ENCODE data around the gene CTIF.
"Not testable (repeated sequence)": the region's sequence is repeated elsewhere in the genome, so short reads cannot be mapped to it uniquely, and the experiment has no call there.

Gene CTIF

DNA sequence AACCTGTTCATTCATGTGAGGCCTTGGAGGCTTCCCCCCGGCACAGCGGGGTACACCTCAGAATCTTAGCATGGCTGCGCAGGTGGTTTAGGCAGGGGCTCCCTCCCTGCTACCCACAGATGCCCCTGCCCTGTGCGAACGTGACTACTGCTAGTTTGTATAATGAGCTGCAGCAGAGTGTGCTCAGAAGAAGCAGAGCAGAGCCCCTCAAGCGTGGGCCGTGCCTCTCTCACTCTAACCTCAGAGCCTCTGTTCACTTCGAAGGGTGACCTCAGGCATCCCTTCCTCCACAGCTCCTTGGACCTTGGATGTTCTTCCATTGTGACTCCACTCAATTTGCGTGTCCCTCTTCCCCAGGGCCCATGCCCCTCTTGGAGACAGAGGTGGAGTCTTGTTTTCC is 161.6 kb downstream of the CTIF start:
- Mint-ChIP-seq H3K27ac (no peak overlapping the region), H3K4me3 (no peak overlapping the region), H3K4me1 (no peaks in the 10 kb centered on the region), H3K36me3 (no peaks in the 10 kb centered on the region), H3K9me3 (no peaks in the 10 kb centered on the region), H3K27me3 (no peaks in the 10 kb centered on the region)

DNA sequence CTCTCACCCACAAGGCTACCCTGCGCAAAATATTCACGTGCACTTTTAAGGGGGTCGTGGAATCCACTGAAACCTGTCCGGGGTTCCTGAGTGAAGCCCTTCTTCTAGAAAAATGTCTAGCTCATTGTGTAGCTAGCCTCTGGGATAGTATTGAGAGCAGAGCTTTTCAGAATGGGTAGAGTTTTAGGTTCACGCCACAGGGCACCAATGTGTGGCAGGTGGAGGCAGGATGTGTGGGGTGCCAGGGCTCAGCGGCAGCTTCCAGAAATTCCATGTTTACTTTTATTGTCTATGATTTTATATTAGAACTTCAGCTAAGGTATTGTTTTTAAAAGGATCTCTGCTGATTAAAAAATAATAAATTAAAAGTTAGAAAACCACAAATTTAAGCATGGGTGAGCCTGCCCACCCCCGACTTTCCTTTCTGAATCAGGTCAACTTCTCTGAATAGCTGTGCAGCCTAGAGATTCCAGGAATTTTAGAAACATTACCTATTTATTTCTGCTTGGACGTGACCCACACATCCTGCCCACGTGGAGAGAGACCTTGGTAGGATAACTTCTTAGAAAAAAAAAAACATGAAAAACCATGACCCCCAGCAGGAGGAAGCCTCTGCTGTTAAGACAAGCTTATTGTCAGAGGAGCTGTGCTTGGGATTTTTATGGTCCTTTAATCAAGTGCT is 163.7 kb downstream of the CTIF start:
- no peaks in the 10 kb centered on the region for H3K4me1 Mint-ChIP-seq
- H3K27ac Mint-ChIP-seq = no peak overlapping the region
- H3K9me3 Mint-ChIP-seq = no peaks in the 10 kb centered on the region
- H3K27me3 Mint-ChIP-seq = no peaks in the 10 kb centered on the region
- H3K4me3 Mint-ChIP-seq = no peak overlapping the region
- no peaks in the 10 kb centered on the region for H3K36me3 Mint-ChIP-seq

DNA sequence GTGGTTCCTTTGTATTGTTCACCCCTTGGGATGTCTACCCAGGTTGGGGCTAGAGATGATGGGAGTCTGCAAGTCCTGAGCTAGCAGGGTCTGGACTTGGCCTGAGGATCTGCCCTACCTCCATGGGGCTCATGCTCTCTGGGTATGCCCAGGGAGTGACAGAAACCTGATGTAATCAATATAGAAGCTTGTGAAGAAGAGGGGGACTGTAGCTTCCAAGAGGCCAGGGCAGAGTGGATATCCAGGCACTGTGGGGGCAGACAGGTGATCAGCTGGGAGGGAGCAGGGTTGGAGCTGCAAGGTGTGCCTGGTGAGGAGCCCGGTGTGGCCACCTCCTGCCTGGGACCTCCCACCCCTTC is 164.2 kb downstream of the CTIF start:
- no peak overlapping the region for H3K4me3 Mint-ChIP-seq
- H3K27me3 Mint-ChIP-seq = no peaks in the 10 kb centered on the region
- H3K4me1 Mint-ChIP-seq = no peaks in the 10 kb centered on the region
- H3K36me3 Mint-ChIP-seq = no peaks in the 10 kb centered on the region
- H3K27ac Mint-ChIP-seq = peak overlapping the region; percentile 6
- H3K9me3 Mint-ChIP-seq = no peaks in the 10 kb centered on the region

DNA sequence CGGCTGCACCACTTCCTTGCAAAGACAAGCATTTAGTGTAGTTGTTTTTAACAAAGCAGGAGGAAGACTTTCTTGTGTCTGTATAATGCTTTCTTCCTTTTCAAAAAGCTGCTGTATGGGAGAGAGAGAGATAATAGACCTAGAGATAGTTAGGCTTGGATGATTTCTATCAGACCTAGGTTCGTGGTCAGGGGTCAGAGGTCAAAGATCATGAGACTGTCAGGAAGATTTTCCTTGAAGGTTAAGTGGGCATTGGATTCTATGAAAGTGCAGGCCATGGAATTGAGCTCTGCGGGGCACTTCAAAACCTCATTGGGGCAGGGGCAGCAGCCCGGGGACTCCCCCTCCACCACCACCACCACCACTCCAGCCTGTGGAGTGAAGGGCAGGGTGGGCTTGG is 164.6 kb downstream of the CTIF start:
- H3K4me1 Mint-ChIP-seq = no peaks in the 10 kb centered on the region
- no peaks in the 10 kb centered on the region for H3K27me3 Mint-ChIP-seq
- no peaks in the 10 kb centered on the region for H3K9me3 Mint-ChIP-seq
- no peak overlapping the region for H3K4me3 Mint-ChIP-seq
- no peaks in the 10 kb centered on the region for H3K36me3 Mint-ChIP-seq
- H3K27ac Mint-ChIP-seq = peak overlapping the region; percentile 6

DNA sequence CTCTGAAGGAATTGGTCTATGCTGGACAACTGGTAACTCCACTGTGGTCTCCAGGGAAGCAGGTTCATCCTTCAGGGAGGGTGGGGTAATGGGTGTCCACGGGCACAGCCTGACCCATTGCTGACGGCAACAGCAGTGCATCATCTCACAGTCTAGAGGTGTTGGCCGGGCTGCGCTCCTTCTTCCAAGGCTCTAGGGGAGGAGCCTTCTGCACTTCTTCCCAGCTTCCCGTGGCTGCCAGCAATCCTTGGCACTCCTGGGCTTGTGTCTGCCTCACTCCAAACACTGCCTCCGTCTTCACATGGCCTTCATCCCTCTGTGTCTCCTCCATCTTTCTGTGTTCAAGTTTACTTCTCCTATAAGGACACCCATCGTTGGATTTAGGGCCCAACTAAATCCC is 166.2 kb downstream of the CTIF start:
- Mint-ChIP-seq H3K4me3 (no peak overlapping the region), H3K36me3 (no peaks in the 10 kb centered on the region), H3K9me3 (no peaks in the 10 kb centered on the region), H3K4me1 (no peaks in the 10 kb centered on the region), H3K27ac (no peak overlapping the region), H3K27me3 (no peaks in the 10 kb centered on the region)

DNA sequence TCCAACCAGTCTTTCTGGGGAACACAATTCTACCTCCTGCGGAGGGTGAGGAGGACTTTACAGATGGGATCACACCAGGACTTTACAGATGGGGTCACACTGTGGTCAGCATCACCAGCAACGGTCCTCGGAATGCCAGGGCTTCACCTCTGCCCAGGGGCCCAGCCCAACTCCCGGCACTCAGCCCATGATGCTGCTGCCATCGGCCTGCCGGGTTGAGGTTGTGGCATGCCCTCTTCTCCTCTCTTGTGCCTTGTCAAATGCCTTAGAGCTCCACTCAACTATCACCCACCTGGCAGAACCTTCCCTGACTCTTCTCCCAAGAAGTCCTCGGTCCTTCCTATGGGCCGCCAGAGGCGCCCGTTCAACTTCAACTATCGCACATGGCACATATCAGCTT is 166.7 kb downstream of the CTIF start:
- no peaks in the 10 kb centered on the region for H3K27me3 Mint-ChIP-seq
- no peaks in the 10 kb centered on the region for H3K4me1 Mint-ChIP-seq
- H3K36me3 Mint-ChIP-seq = no peaks in the 10 kb centered on the region
- H3K4me3 Mint-ChIP-seq = no peak overlapping the region
- H3K27ac Mint-ChIP-seq = no peak overlapping the region
- H3K9me3 Mint-ChIP-seq = no peaks in the 10 kb centered on the region

DNA sequence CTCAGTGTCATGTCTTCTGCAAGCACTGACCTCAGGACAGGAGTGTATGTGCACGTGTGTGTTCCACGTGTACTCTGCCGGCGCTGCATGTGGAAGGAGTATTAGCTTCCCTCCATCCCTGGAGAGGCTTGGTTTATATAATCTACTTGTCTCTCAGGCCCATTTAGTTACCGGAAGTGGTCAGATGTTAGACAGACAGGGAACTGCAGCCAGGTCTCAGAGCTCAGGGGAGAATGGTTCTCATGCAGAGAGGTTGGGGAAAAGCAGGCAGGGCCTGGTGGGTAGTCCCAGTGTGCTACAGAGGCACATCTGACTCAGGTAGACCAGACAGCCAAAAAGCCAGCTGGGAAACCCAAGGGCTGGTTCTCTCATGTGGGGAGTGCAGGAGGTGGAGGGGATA is 167.9 kb downstream of the CTIF start:
- H3K27me3 Mint-ChIP-seq = no peaks in the 10 kb centered on the region
- no peaks in the 10 kb centered on the region for H3K9me3 Mint-ChIP-seq
- no peaks in the 10 kb centered on the region for H3K4me1 Mint-ChIP-seq
- H3K27ac Mint-ChIP-seq = no peak overlapping the region
- no peaks in the 10 kb centered on the region for H3K36me3 Mint-ChIP-seq
- H3K4me3 Mint-ChIP-seq = no peak overlapping the region

DNA sequence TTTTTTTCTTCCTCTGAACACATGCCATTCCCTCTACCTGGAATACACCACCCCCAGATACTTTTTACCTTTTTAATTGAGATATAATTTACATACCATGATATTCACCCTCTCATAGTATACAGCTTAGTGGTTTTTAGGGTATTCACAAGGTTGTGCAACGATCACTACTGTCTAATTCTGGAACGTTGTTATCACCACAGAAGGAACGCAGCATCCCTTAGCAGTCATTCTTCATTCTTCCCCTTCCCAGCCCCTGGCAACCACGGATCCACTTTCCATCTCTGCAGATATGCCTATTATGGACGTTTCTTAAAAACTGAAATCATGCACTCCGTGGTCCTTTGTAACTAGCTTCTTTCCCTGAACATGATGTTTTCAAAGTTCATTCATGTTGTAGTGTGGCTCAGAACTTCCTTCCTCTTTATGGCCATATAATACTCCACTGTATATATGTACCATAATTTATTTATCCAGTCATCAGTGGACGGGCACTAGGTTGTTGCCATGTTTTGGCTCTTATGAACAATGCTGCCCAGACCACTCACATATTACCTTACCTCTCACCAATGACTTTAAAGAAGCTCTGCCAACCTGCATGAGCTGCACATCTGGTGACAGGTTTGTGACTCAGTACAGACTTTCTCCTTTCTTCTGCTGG is 168.9 kb downstream of the CTIF start:
- H3K36me3 Mint-ChIP-seq = no peaks in the 10 kb centered on the region
- H3K4me1 Mint-ChIP-seq = no peaks in the 10 kb centered on the region
- H3K4me3 Mint-ChIP-seq = no peak overlapping the region
- H3K27ac Mint-ChIP-seq = no peak overlapping the region
- no peaks in the 10 kb centered on the region for H3K9me3 Mint-ChIP-seq
- no peaks in the 10 kb centered on the region for H3K27me3 Mint-ChIP-seq

DNA sequence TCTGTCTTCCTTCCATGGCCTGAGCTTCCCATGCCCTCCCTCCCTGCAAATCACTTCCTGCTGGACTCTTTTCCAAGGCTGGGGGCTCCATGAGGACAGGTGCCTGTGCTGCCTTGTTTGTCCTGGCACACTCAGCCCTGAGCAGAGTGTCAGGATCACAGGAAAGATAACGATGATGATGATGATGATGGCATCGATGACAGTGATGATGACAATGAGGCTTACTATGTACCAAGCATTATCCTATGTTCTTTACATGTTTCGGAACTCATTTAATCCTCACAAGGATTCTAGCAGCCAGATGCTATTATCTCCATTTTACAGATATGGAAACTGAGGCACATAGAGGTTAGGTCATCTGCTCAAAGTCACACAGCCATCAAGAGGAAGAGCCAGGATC is 170.0 kb downstream of the CTIF start:
- H3K4me1 Mint-ChIP-seq = no peaks in the 10 kb centered on the region
- H3K27me3 Mint-ChIP-seq = no peaks in the 10 kb centered on the region
- no peaks in the 10 kb centered on the region for H3K9me3 Mint-ChIP-seq
- no peak overlapping the region for H3K27ac Mint-ChIP-seq
- no peaks in the 10 kb centered on the region for H3K36me3 Mint-ChIP-seq
- H3K4me3 Mint-ChIP-seq = no peak overlapping the region

DNA sequence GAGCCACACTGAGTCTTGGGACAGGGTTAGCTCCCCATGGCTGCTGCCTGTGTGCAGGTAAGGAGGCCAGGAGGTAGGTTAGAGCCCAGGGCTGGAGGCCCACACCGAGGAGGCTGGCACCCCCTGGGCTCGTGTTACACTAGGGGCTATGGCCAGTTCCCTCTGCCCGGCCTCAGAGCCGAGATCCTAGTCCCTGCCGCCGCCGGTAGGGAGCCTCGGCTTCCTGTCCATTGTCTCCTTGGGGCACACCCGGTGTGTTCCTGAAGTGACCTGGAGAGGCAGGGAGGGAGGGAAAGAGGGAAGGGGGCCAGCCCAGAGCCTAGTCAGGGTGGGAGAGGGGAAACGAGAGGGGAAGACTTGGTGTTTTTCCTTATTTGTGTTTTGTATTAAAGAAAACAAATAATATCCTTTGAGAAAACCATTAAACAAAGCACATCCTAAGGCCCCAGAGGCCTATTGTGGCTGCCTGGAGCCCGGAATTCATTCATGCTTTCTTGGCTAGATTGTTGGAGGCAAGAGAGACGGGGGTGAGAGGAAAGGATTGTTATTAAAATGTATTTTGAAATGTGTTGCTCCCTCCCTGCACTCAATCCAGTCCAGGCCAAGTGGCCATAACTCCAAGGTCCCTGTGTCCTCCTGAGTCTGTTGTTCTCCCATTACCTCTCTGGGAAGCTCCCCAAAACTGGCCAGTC is 170.7 kb downstream of the CTIF start:
- Mint-ChIP-seq H3K4me1 (no peaks in the 10 kb centered on the region), H3K9me3 (no peaks in the 10 kb centered on the region), H3K36me3 (no peaks in the 10 kb centered on the region), H3K27me3 (no peaks in the 10 kb centered on the region), H3K27ac (no peak overlapping the region), H3K4me3 (no peak overlapping the region)

DNA sequence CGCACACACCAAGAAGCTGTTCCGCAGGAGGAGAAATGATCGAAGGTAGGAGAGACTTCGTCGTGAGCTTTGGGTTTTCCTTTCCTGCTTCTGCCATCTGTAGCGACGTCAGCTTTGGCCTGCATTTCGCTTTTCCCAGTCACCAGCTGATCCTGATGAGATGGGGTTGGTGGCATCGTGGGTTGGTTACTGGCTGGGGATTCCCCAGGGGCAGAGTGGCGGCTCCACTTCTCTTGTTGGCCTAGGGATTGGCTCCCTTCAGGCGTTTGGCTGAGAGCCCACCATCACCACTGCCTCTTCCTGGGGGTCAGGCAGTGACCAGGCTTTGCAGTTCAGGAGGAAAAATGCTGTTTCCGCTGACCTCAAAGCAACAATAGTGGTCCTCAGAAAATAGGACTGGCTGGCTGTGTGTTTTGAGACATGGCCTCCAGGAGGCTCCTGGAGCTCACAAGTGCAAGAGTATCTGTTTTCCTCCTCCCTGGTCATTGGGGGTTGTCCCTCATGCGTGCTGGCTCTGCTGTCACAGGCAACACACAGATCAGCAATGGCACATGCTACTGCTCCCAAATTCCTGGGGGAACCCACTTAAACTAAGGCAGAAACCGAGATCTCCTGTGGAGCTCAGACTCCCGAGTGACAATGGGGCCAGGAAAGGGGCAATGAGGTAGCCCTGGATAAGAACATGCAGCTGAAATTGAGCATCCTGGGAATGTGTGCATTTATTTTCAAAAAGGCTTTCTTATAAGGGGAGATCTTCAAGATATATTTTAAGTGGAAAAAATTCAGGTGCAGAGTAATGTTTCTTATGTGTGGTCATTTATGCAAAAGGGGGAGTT is 173.0 kb downstream of the CTIF start:
- Mint-ChIP-seq H3K4me3 (no peak overlapping the region), H3K36me3 (no peaks in the 10 kb centered on the region), H3K9me3 (no peaks in the 10 kb centered on the region), H3K27ac (no peak overlapping the region), H3K4me1 (no peaks in the 10 kb centered on the region), H3K27me3 (no peaks in the 10 kb centered on the region)

DNA sequence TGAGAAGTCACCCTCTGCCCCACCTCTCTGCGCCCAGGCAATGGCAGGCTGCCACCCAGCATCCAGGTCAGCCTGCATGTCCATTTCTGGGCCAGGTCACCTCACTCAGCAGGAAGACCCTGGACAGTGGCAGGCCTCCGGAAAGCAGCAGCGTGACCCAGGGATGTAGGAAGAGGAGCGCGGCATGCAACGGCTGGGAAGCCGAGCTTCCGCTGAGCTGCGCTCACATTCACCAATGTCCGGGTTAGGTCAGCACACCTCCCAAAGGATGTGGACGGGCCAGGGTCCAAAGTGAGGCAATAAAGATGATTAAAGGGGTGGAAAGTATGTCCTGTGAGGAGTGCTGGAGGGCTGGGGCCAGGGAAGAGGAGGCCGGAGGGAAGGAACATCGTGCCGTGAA is 174.5 kb downstream of the CTIF start:
- H3K36me3 Mint-ChIP-seq = no peaks in the 10 kb centered on the region
- no peak overlapping the region for H3K4me3 Mint-ChIP-seq
- H3K9me3 Mint-ChIP-seq = no peaks in the 10 kb centered on the region
- H3K27me3 Mint-ChIP-seq = no peaks in the 10 kb centered on the region
- H3K27ac Mint-ChIP-seq = peak overlapping the region; percentile 46
- no peaks in the 10 kb centered on the region for H3K4me1 Mint-ChIP-seq

DNA sequence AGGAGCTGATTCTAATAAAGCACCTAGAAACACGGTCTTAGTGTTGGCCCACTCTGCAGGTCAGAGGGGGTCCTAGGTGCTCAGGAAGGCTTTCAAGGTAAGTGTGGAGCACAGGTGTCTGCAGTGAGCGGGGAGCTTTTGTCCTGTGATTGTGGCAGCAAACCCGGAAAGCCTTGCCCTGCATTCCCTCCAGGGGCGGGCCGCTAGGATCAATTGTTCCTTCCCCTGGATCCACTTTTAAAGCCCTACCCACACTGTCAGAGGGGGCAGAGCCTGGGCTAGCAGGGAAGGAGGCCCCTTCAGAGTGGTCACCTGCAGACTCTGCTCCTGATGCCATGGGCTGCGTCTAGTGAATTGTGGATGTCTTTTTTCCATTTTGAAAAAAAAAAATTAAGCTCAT is 176.0 kb downstream of the CTIF start:
- no peaks in the 10 kb centered on the region for H3K36me3 Mint-ChIP-seq
- H3K9me3 Mint-ChIP-seq = no peaks in the 10 kb centered on the region
- H3K27ac Mint-ChIP-seq = no peak overlapping the region
- H3K27me3 Mint-ChIP-seq = no peaks in the 10 kb centered on the region
- H3K4me1 Mint-ChIP-seq = no peaks in the 10 kb centered on the region
- no peak overlapping the region for H3K4me3 Mint-ChIP-seq

DNA sequence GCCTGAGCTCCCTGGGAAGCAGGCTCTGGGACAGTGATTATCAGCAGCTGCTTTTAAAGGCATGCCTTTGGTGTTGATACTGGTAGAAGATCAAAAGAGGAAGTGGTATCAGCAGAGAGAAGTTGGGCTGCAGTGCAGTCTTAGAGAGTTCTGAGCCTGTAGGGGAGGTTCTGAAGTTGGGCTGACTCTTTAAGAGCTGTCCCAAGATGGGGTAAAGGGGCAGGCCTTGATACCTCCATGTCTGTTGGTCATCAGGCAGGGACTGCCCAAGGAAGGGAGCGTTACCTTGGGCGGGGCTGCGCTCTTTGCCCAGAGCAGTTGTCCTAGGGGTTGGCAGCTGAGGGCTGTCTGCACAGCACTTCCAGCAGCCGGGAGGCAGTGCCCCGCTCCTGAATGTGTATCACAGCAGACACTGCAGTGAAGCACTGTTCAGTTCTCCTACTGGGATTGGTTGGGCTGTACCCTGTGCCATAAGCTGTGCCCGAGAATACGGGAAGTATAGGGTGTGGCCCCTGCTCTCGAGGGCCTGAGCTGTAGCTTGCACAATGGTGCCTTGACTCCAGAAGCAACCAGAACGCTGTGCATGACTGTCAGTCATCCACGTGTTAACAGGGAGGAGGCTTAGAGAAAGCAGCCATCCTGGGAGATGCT is 177.0 kb downstream of the CTIF start:
- no peaks in the 10 kb centered on the region for H3K9me3 Mint-ChIP-seq
- H3K36me3 Mint-ChIP-seq = no peaks in the 10 kb centered on the region
- H3K4me3 Mint-ChIP-seq = no peak overlapping the region
- H3K4me1 Mint-ChIP-seq = no peaks in the 10 kb centered on the region
- no peaks in the 10 kb centered on the region for H3K27me3 Mint-ChIP-seq
- no peak overlapping the region for H3K27ac Mint-ChIP-seq

DNA sequence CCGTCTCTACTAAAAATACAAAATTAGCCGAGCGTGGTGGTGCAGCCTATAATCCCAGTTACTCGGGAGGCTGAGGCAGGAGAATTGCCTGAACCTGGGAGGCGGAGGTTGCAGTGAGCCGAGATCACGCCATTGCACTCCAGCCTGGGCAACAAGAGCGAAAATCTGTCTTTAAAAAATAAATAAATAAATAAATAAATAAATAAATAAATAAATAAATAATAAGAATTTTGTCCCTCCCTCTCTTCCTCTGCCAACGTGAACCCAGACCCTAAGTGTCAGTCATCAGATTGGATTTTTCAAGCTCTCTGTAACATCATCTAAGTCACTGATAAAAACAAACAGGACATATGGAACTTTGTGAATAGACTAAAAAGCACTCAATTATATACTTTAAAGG is 178.4 kb downstream of the CTIF start:
- H3K9me3 Mint-ChIP-seq = not testable (repeated sequence)

More for the DNA sequence above, 178.4 kb downstream of the CTIF start:
- not testable (repeated sequence) for H3K27me3 Mint-ChIP-seq, H3K27ac Mint-ChIP-seq, H3K4me3 Mint-ChIP-seq, H3K36me3 Mint-ChIP-seq, H3K4me1 Mint-ChIP-seq

All from activated naive CD4-positive, alpha-beta T cell treated with anti-CD3 and anti-CD28 coated beads, Interleukin-2, amount 50 U/mL, for 24 hours (primary cell).